A549 (cell line): ENCODE results near the gene CAPN6.

ENCODE experiments used
- NR3C1 ChIP-seq: fragments of >200 bp; sonication (Bioruptor Twin); formaldehyde crosslinking; IDR thresholded peaks from 3 replicates; pipeline ENCODE4 v1.6.1; 2017
- TF ChIP-seq, protein P1 (sequence below): fragments of >200 bp; sonication (Bioruptor Twin); formaldehyde crosslinking; IDR thresholded peaks from 3 replicates; pipeline ENCODE4 v1.5.1; 2016

DNA sequence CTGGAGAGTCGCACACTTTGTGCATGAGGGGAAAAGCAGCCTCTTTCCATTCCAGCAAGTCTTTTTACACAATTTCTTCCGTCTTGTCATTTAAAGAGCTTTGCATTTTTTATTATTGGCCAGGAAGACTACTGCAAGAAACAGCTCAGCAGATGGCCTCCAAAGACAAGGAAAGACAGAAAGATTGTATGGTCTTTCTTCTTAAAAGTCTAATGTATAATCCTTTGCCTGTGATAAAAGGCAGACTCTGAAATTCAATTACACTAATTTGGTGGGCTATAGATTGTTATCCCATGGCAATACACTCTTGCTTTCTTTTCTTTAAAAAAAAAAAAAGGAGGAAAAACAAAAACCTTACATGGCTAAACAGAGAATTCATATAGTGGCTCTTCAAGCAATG lies 5.9 kb downstream of the CAPN6 start:
- TF ChIP-seq, protein P1, sequence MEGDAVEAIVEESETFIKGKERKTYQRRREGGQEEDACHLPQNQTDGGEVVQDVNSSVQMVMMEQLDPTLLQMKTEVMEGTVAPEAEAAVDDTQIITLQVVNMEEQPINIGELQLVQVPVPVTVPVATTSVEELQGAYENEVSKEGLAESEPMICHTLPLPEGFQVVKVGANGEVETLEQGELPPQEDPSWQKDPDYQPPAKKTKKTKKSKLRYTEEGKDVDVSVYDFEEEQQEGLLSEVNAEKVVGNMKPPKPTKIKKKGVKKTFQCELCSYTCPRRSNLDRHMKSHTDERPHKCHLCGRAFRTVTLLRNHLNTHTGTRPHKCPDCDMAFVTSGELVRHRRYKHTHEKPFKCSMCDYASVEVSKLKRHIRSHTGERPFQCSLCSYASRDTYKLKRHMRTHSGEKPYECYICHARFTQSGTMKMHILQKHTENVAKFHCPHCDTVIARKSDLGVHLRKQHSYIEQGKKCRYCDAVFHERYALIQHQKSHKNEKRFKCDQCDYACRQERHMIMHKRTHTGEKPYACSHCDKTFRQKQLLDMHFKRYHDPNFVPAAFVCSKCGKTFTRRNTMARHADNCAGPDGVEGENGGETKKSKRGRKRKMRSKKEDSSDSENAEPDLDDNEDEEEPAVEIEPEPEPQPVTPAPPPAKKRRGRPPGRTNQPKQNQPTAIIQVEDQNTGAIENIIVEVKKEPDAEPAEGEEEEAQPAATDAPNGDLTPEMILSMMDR: no peak
- no peak for TF ChIP-seq NR3C1
